ENCODE results near the gene ARL6IP4.

- TF ChIP-seq CTCF (IDR thresholded peaks at IDR 0.05) (no peak), POLR2A (IDR thresholded peaks at IDR 0.05) (no peak)
These were observed 37.8 kb upstream of the ARL6IP4 start for GRCh38 chr12:122942637-122943036.

Data from lower leg skin (tissue), 3 donors.